IMR-90 (cell line): Measurements from ENCODE around the gene RERE. TPM values are rescaled to one million over a fixed set of nuclear protein-coding genes. Genes with fewer than 3 reads are reported as not detected.

ENCODE experiments used
- ATAC-seq: fragments of 200-7000 bp; cut with Tn5 transposase; 2 replicates; pipeline ENCODE4 v1.9.1; 2020; ENCODE audit warnings: low read depth, mild to moderate bottlenecking, moderate library complexity
- BruUV-seq: library from RNA; stranded (reverse); fragments of 400-500 nt; replicated peaks from 2 replicates; lab custom pipeline; 2021; lab: Mats Ljungman, UMichigan
- CTCF ChIA-PET: fragments of 300-600 bp; formaldehyde crosslinking; extraction: SDS; loops from one replicate; lab custom pipeline; 2021; ENCODE audit warnings: antibody characterized with exemption; lab: Yijun Ruan, JAX
- POLR2A ChIA-PET: fragments of 300-600 bp; sonication (Branson Sonifier 250); formaldehyde crosslinking; loops from one replicate; lab custom pipeline; 2022; ENCODE audit warnings: antibody characterized with exemption; ENCODE audit not compliant: unreplicated experiment; lab: Charles Lee
- DNase-seq: peaks from one replicate; pipeline ENCODE4 v3.0.0; 2013
- H2AFZ ChIP-seq: replicated peaks from 2 replicates; pipeline ENCODE3; 2013; ENCODE audit warnings: low read length, mild to moderate bottlenecking; ENCODE audit not compliant: poor library complexity
- H2AK5ac ChIP-seq: 2 replicates; pipeline ENCODE4 v1.6.1; 2013; ENCODE audit warnings: low read depth, low read length, inconsistent platforms
- H2AK9ac ChIP-seq: replicated peaks from 2 replicates; pipeline ENCODE3; 2013; ENCODE audit warnings: mild to moderate bottlenecking, low read depth, low read length, moderate library complexity; ENCODE audit not compliant: poor library complexity
- H2BK120ac ChIP-seq: 2 replicates; pipeline ENCODE4 v1.6.1; 2013; ENCODE audit warnings: low read depth, low read length, inconsistent platforms
- H2BK15ac ChIP-seq: 3 replicates; pipeline ENCODE4 v1.6.1; 2013; ENCODE audit warnings: low read depth, low read length, inconsistent platforms
- H2BK20ac ChIP-seq: 2 replicates; pipeline ENCODE4 v1.6.1; 2013; ENCODE audit warnings: low read depth, mild to moderate bottlenecking, inconsistent platforms, low read length, moderate library complexity
- H2BK5ac ChIP-seq: 2 replicates; pipeline ENCODE4 v1.6.1; 2013; ENCODE audit warnings: mild to moderate bottlenecking, low read depth, low read length, inconsistent platforms; ENCODE audit not compliant: poor library complexity, severe bottlenecking
- H3K14ac ChIP-seq: replicated peaks from 2 replicates; pipeline ENCODE4 v1.6.1; 2013; ENCODE audit warnings: low read depth, low read length, inconsistent platforms
- H3K18ac ChIP-seq: 2 replicates; pipeline ENCODE4 v1.6.1; 2013; ENCODE audit warnings: low read depth, low read length, control low read depth
- H3K23ac ChIP-seq: 2 replicates; pipeline ENCODE4 v1.6.1; 2013; ENCODE audit warnings: low read depth, low read length, inconsistent platforms
- H3K27ac ChIP-seq: 2 replicates; pipeline ENCODE4 v1.5.1; 2013; ENCODE audit warnings: mild to moderate bottlenecking, control low read depth, low read length; ENCODE audit not compliant: insufficient read depth
- H3K27me3 ChIP-seq: 2 replicates; pipeline ENCODE4 v1.6.1; 2013; ENCODE audit warnings: low read length; ENCODE audit not compliant: control insufficient read depth, insufficient read depth
- H3K36me3 ChIP-seq: 2 replicates; pipeline ENCODE4 v1.6.1; 2013; ENCODE audit warnings: low read length, mixed read lengths; ENCODE audit not compliant: control insufficient read depth, insufficient read depth
- H3K4ac ChIP-seq: 2 replicates; pipeline ENCODE4 v1.6.1; 2013; ENCODE audit warnings: low read depth, low read length, inconsistent platforms
- H3K4me1 ChIP-seq: 2 replicates; pipeline ENCODE4 v1.6.1; 2013; ENCODE audit warnings: low read length, mixed read lengths; ENCODE audit not compliant: control insufficient read depth, insufficient read depth
- H3K4me2 ChIP-seq: 2 replicates; pipeline ENCODE4 v1.6.1; 2013; ENCODE audit warnings: low read depth, mild to moderate bottlenecking, control low read depth, low read length, moderate library complexity
- H3K4me3 ChIP-seq: 2 replicates; pipeline ENCODE4 v1.5.1; 2013; ENCODE audit warnings: low read depth, mild to moderate bottlenecking, control low read depth, low read length, moderate library complexity; ENCODE audit not compliant: insufficient read depth
- H3K56ac ChIP-seq: 2 replicates; pipeline ENCODE4 v1.6.1; 2013; ENCODE audit warnings: low read length, inconsistent platforms; ENCODE audit not compliant: insufficient read depth; ENCODE audit errors: extremely low read depth
- H3K79me1 ChIP-seq, 2 experiments: 2 replicates each; pipeline ENCODE4 v1.6.1; 2013; ENCODE audit warnings: low read length in 2 of 2, inconsistent platforms in 1 of 2, low read depth in 1 of 2
- H3K9ac ChIP-seq: 2 replicates; pipeline ENCODE4 v1.6.1; 2013; ENCODE audit warnings: low read depth, low read length, control low read depth
- H3K9me1 ChIP-seq: 2 replicates; pipeline ENCODE4 v1.6.1; 2013; ENCODE audit warnings: low read length, inconsistent platforms; ENCODE audit not compliant: insufficient read depth
- H3K9me3 ChIP-seq: 2 replicates; pipeline ENCODE4 v1.6.1; 2013; ENCODE audit warnings: low read length; ENCODE audit not compliant: control insufficient read depth, insufficient read depth
- H4K20me1 ChIP-seq: 2 replicates; pipeline ENCODE4 v1.6.1; 2013; ENCODE audit warnings: low read length, inconsistent platforms; ENCODE audit not compliant: insufficient read depth
- H4K5ac ChIP-seq: 2 replicates; pipeline ENCODE4 v1.6.1; 2013; ENCODE audit warnings: mild to moderate bottlenecking, low read depth, low read length, control low read depth
- H4K8ac ChIP-seq, 2 experiments: 2 replicates each; pipeline ENCODE4 v1.6.1; 2013; ENCODE audit warnings: low read depth in 2 of 2, low read length in 2 of 2, control low read depth in 1 of 2, inconsistent platforms in 1 of 2
- H4K91ac ChIP-seq: 2 replicates; pipeline ENCODE4 v1.6.1; 2013; ENCODE audit warnings: low read depth, low read length, inconsistent platforms; ENCODE audit not compliant: insufficient read depth
- CHD1 ChIP-seq: IDR thresholded peaks from 2 replicates; pipeline ENCODE4 v1.6.1; 2012; ENCODE audit warnings: low read depth, low read length, improper control_type of control experiment
- FOS ChIP-seq: fragments of 150-350 bp; IDR thresholded peaks from 2 replicates; pipeline ENCODE4 v1.6.1; 2016; ENCODE audit warnings: low read depth, low read length
- MAFK ChIP-seq: IDR thresholded peaks from 2 replicates; pipeline ENCODE4 v1.6.1; 2012; ENCODE audit warnings: low read depth, low read length, improper control_type of control experiment
- MAZ ChIP-seq: IDR thresholded peaks from 2 replicates; pipeline ENCODE4 v1.6.1; 2012; ENCODE audit warnings: low read depth, mild to moderate bottlenecking, low read length, improper control_type of control experiment, moderate library complexity, borderline replicate concordance
- NFE2L2 ChIP-seq: fragments of 150-350 bp; IDR thresholded peaks from 2 replicates; pipeline ENCODE4 v1.6.1; 2016; ENCODE audit warnings: low read depth, mild to moderate bottlenecking, low read length
- POLR2A ChIP-seq: IDR thresholded peaks from 2 replicates; pipeline ENCODE4 v1.6.1; 2012; ENCODE audit warnings: mild to moderate bottlenecking, low read depth, low read length
- RAD21 ChIP-seq: IDR thresholded peaks from 2 replicates; pipeline ENCODE4 v1.6.1; 2012; ENCODE audit warnings: low read length, improper control_type of control experiment
- RCOR1 ChIP-seq: IDR thresholded peaks from 2 replicates; pipeline ENCODE4 v1.6.1; 2012; ENCODE audit warnings: mild to moderate bottlenecking, low read length, improper control_type of control experiment; ENCODE audit not compliant: insufficient replicate concordance
- SMC3 ChIP-seq: fragments of 150-350 bp; IDR thresholded peaks from 2 replicates; pipeline ENCODE4 v1.6.1; 2016; ENCODE audit warnings: low read depth, mild to moderate bottlenecking, antibody characterized with exemption, low read length, moderate library complexity
- WGBS, 2 experiments: methylation state at CpG; one replicate each; pipeline versions ENCODE4 v1.1.5 to v1.1.7; 2013; ENCODE audit warnings: missing lambda C conversion rate in 2 of 2; ENCODE audit not compliant: insufficient read length in 1 of 2; ENCODE audit errors: extremely low coverage in 2 of 2; 5-methylcytosine and 5-hydroxymethylcytosine counted together
- dilution Hi-C: fragments of 300-500 bp; cut with HindIII; formaldehyde crosslinking; loops from one replicate; pipeline ENCODE4 v1.14.3; 2018; ENCODE audit warnings: low sequenced_read_pairs; ENCODE audit not compliant: unreplicated experiment
- in situ Hi-C: fragments of 300-500 bp; cut with MboI; formaldehyde crosslinking; loops from 3 replicates; pipeline ENCODE4 v1.14.3; 2019; ENCODE audit warnings: low sequenced_read_pairs, inconsistent platforms, mixed read lengths
- intact Hi-C: fragments of 100-400 bp; cut with micrococcal nuclease; formaldehyde crosslinking; loops from 2 replicates; pipeline ENCODE4 v1.10.0; 2022
- polyA plus RNA-seq, 3 experiments: library from polyadenylated mRNA; depleted of rRNA; stranded (reverse); fragments of >200 nt; gene quantifications; 2 replicates each; pipeline ENCODE4 v1.2.3, GENCODE V29; 2012; ENCODE audit warnings: low replicate concordance in 1 of 3
- total RNA-seq: library from RNA; depleted of rRNA; stranded (reverse); fragments of >200 nt; gene quantifications from 2 replicates; pipeline ENCODE4 v1.2.3, GENCODE V29; 2012
- TF ChIP-seq, protein P1 (sequence below): fragments of 150-350 bp; IDR thresholded peaks from 2 replicates; pipeline ENCODE4 v1.6.1; 2017; ENCODE audit warnings: mild to moderate bottlenecking, antibody characterized with exemption, low read length, low read depth
- TF ChIP-seq, protein P2 (sequence below): conservative IDR thresholded peaks from 2 replicates; pipeline ENCODE4 v1.5.1; 2012; ENCODE audit warnings: mild to moderate bottlenecking, low read depth, low read length, improper control_type of control experiment

The RERE gene
- total and polyA plus RNA-seq, 2 of the 4 experiments (the other 2 are of a cell fraction) = 11.5 to 25.1 TPM

DNA sequence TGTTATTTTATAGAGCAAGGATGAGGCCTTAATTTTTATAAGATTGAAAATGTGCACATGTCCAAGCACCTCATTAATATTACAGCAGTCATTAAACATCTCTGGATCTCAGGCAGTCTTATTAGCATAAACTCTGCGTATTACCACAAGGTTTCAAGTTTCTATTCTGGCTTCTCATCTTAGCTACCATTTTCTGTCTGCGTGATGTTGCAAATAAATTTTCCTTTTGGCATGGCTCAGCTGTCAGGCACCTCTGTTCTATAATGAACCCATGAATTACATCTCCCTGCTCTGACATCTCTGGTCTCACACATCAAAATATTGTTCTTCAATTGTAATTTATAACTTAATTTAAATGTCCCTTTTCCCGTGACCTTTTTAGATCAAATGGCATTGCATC is 343.1 kb downstream of the RERE start:
- WGBS, 2 experiments = 69% methylated on average over 2 of the region's 3 CpGs; no CpG with 5 or more reads in 1 of the 2 experiments
- Histone ChIP-seq H3K23ac (no peak overlapping the region), H2BK15ac (no peak overlapping the region), H3K27ac (no peak overlapping the region), H3K9me3 (no peaks in the 10 kb centered on the region), H3K4me2 (no peak overlapping the region), H3K4me3 (no peak overlapping the region), H2BK20ac (no peak overlapping the region), H4K8ac (no peak overlapping the region), H3K18ac (no peak overlapping the region), H3K79me1 (peaks cover 36 to 55% of the 10 kb centered on the region in 2 experiments), H3K27me3 (no peaks in the 10 kb centered on the region), H2AFZ (no peak overlapping the region), H4K5ac (no peak overlapping the region), H2AK9ac (no peak overlapping the region), H2BK120ac (no peak overlapping the region), H3K4me1 (peaks cover 14% of the 10 kb centered on the region), H3K4ac (no peak overlapping the region), H3K36me3 (no peaks in the 10 kb centered on the region), H2AK5ac (no peak overlapping the region), H4K91ac (no peak overlapping the region), H4K20me1 (peaks cover 22% of the 10 kb centered on the region; the same call in 1 of the 2 replicates), H3K14ac (no peak overlapping the region; the same call in 1 of the 2 replicates), H3K9ac (no peak overlapping the region), H2BK5ac (no peak overlapping the region), H3K56ac (no peak overlapping the region), H3K9me1 (peaks cover 14% of the 10 kb centered on the region)
- no TSS peak for BruUV-seq
- CTCF ChIA-PET = no interaction called here
- intact Hi-C loops (no loop called here), in situ Hi-C loops (no loop called here), dilution Hi-C loops (no loop called here)
- no peak for TF ChIP-seq NFE2L2
- no peak for TF ChIP-seq FOS
- no peak for TF ChIP-seq POLR2A
- TF ChIP-seq RCOR1 = no peak
- TF ChIP-seq, protein P1, sequence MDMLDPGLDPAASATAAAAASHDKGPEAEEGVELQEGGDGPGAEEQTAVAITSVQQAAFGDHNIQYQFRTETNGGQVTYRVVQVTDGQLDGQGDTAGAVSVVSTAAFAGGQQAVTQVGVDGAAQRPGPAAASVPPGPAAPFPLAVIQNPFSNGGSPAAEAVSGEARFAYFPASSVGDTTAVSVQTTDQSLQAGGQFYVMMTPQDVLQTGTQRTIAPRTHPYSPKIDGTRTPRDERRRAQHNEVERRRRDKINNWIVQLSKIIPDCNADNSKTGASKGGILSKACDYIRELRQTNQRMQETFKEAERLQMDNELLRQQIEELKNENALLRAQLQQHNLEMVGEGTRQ = no peak
- TF ChIP-seq CHD1 = no peak
- TF ChIP-seq, protein P2, sequence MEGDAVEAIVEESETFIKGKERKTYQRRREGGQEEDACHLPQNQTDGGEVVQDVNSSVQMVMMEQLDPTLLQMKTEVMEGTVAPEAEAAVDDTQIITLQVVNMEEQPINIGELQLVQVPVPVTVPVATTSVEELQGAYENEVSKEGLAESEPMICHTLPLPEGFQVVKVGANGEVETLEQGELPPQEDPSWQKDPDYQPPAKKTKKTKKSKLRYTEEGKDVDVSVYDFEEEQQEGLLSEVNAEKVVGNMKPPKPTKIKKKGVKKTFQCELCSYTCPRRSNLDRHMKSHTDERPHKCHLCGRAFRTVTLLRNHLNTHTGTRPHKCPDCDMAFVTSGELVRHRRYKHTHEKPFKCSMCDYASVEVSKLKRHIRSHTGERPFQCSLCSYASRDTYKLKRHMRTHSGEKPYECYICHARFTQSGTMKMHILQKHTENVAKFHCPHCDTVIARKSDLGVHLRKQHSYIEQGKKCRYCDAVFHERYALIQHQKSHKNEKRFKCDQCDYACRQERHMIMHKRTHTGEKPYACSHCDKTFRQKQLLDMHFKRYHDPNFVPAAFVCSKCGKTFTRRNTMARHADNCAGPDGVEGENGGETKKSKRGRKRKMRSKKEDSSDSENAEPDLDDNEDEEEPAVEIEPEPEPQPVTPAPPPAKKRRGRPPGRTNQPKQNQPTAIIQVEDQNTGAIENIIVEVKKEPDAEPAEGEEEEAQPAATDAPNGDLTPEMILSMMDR = no peak
- no peak for TF ChIP-seq MAZ
- TF ChIP-seq RAD21 = no peak
- TF ChIP-seq SMC3 = no peak
- TF ChIP-seq MAFK = no peak
- ATAC-seq = no peak
- no peak for DNase-seq
- POLR2A ChIA-PET = interaction anchor here (0.7 kb wide), 1 partner anchor 20 kb away, joined by 8 read pairs; no protein-coding TSS in a partner anchor
